Fibroblast of lung (primary cell): Measurements from ENCODE around the gene UBAC1. TPM values are rescaled to one million over a fixed set of nuclear protein-coding genes. Genes with fewer than 3 reads are reported as not detected.

Experiments
- DNase-seq, 2 donors: peaks; one replicate each; pipeline versions ENCODE4 v3.0.0 to v3.0.0-alpha.2; 2010; ENCODE audit warnings: low read depth in 2 of 2
- H2AFZ ChIP-seq: 2 replicates; pipeline ENCODE4 v1.5.1; 2012; ENCODE audit warnings: low read length, control low read depth, inconsistent platforms
- H3K27ac ChIP-seq: 2 replicates; pipeline ENCODE4 v1.5.1; 2011; ENCODE audit warnings: low read length, control low read depth; ENCODE audit not compliant: insufficient read depth
- H3K27me3 ChIP-seq: 2 replicates; pipeline ENCODE4 v1.5.1; 2011; ENCODE audit warnings: mild to moderate bottlenecking, low read length; ENCODE audit not compliant: control insufficient read depth, insufficient read depth
- H3K36me3 ChIP-seq: 2 replicates; pipeline ENCODE4 v1.5.1; 2011; ENCODE audit warnings: low read length; ENCODE audit not compliant: control insufficient read depth, insufficient read depth
- H3K4me1 ChIP-seq: 2 replicates; pipeline ENCODE4 v1.5.1; 2011; ENCODE audit warnings: low read length; ENCODE audit not compliant: control insufficient read depth, insufficient read depth; ENCODE audit errors: extremely low read depth
- H3K4me2 ChIP-seq: 2 replicates; pipeline ENCODE4 v1.5.1; 2011; ENCODE audit warnings: low read length, control low read depth; ENCODE audit not compliant: insufficient read depth; ENCODE audit errors: extremely low read depth
- H3K4me3 ChIP-seq, 4 experiments: fragments of 200-600 bp in 1 of 4; sonication (generic) in 1 of 4; replicated peaks in 1 of 4; 2 replicates each; pipeline ENCODE4 v1.5.1; 2011 to 2016; ENCODE audit warnings: low read length in 4 of 4, low read depth in 3 of 4, mild to moderate bottlenecking in 3 of 4, control low read depth in 2 of 4, inconsistent platforms in 1 of 4, mixed read lengths in 1 of 4; ENCODE audit not compliant: insufficient read depth in 1 of 4; ENCODE audit errors: control extremely low read depth in 1 of 4
- H3K79me2 ChIP-seq: 2 replicates; pipeline ENCODE4 v1.5.1; 2012; ENCODE audit warnings: mild to moderate bottlenecking, low read length, inconsistent platforms; ENCODE audit not compliant: control insufficient read depth, insufficient read depth
- H3K9ac ChIP-seq: 2 replicates; pipeline ENCODE4 v1.5.1; 2011; ENCODE audit warnings: mild to moderate bottlenecking, low read length, control low read depth; ENCODE audit not compliant: insufficient read depth
- H3K9me3 ChIP-seq: 2 replicates; pipeline ENCODE4 v1.5.1; 2012; ENCODE audit warnings: low read depth, low read length; ENCODE audit not compliant: control insufficient read depth, insufficient read depth
- H4K20me1 ChIP-seq: 2 replicates; pipeline ENCODE4 v1.5.1; 2011; ENCODE audit warnings: low read length; ENCODE audit not compliant: control insufficient read depth, insufficient read depth; ENCODE audit errors: extremely low read depth
- EZH2 ChIP-seq: IDR thresholded peaks from 2 replicates; pipeline ENCODE4 v1.5.1; 2012; ENCODE audit warnings: low read length, control low read depth, mild to moderate bottlenecking; ENCODE audit errors: missing control alignments
- polyA plus RNA-seq, 2 donors: library from polyadenylated mRNA; depleted of rRNA in 1 of 2; stranded (reverse) in 1 of 2; unstranded in 1 of 2; fragments of >200 nt; gene quantifications; 2 replicates each; pipeline ENCODE4 v1.2.1, GENCODE V29; 2011 to 2012; ENCODE audit warnings: missing spikeins in 1 of 2
- total RNA-seq: library from RNA; depleted of rRNA; stranded (reverse); fragments of >200 nt; gene quantifications from 2 replicates; pipeline ENCODE4 v1.2.1, GENCODE V29; 2014
- TF ChIP-seq, protein P1 (sequence below), 2 donors: IDR thresholded peaks in 1 of 2; conservative IDR thresholded peaks in 1 of 2; 1 replicate in 1 of 2; 2 replicates in 1 of 2; pipeline ENCODE4 v1.5.1; 2011 to 2012; ENCODE audit warnings: low read length in 2 of 2, control low read depth in 1 of 2, inconsistent platforms in 1 of 2, low read depth in 1 of 2, mild to moderate bottlenecking in 1 of 2

The UBAC1 gene
- total and polyA plus RNA-seq, 2 donors (not counting 1 experiment from before 2014, with no cell fraction given): 26.8 to 30.6 TPM

DNA sequence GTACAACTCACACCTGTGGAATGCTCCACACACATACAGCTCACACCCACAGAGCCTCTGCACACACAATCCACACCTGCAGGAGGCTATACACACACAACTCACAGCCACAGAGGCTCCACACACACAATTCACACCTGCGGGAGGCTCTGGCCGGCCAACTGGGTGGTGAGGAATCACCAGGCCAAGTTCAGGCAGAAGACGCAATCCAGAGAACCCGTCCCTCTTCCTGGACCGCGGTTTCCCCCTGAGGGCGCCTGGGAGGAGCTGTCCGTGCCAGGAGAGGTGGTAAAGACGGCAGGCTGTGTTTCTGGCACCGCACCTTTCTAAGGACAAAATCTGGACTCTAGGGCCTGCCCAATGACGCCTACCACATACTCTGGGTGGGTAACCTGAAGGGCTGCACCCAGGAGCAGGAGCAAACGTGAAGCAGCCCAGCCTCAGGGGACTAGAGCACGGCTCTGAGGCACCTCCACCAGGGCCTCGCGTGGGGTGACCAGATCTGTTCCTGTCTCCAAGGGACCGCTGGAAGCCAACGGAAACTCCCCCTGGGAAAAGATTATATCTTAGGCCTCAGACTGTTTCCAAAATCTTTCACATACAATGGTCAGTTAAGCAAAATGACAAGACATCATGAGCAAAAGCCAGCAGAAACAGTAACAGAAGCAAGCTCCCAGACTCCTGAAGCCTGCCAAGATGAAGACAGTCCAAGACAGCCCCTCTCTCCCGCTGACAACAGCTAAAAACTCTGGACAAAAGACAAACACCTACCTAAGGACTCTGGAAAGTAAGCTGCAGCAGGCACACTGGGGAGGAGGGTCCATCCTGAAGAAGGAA is 70.8 kb downstream of the UBAC1 start:
- Histone ChIP-seq H3K36me3 (no peaks in the 10 kb centered on the region), H3K4me3 (no peak overlapping the region), H3K9me3 (no peaks in the 10 kb centered on the region), H3K27me3 (no peaks in the 10 kb centered on the region), H2AFZ (no peak overlapping the region), H3K9ac (no peak overlapping the region), H4K20me1 (no peaks in the 10 kb centered on the region), H3K79me2 (peaks cover 79% of the 10 kb centered on the region), H3K4me2 (no peak overlapping the region), H3K27ac (no peak overlapping the region), H3K4me1 (peaks cover 13% of the 10 kb centered on the region)
- no peak for DNase-seq
- TF ChIP-seq, protein P1, sequence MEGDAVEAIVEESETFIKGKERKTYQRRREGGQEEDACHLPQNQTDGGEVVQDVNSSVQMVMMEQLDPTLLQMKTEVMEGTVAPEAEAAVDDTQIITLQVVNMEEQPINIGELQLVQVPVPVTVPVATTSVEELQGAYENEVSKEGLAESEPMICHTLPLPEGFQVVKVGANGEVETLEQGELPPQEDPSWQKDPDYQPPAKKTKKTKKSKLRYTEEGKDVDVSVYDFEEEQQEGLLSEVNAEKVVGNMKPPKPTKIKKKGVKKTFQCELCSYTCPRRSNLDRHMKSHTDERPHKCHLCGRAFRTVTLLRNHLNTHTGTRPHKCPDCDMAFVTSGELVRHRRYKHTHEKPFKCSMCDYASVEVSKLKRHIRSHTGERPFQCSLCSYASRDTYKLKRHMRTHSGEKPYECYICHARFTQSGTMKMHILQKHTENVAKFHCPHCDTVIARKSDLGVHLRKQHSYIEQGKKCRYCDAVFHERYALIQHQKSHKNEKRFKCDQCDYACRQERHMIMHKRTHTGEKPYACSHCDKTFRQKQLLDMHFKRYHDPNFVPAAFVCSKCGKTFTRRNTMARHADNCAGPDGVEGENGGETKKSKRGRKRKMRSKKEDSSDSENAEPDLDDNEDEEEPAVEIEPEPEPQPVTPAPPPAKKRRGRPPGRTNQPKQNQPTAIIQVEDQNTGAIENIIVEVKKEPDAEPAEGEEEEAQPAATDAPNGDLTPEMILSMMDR (conservative IDR thresholded peaks at IDR 0.05 in 1 of 2, IDR thresholded peaks at IDR 0.05 in 1 of 2; ENCODE audit: low read depth in 1 of 2, low read length in 2 of 2): no peak
- no peak for TF ChIP-seq EZH2

DNA sequence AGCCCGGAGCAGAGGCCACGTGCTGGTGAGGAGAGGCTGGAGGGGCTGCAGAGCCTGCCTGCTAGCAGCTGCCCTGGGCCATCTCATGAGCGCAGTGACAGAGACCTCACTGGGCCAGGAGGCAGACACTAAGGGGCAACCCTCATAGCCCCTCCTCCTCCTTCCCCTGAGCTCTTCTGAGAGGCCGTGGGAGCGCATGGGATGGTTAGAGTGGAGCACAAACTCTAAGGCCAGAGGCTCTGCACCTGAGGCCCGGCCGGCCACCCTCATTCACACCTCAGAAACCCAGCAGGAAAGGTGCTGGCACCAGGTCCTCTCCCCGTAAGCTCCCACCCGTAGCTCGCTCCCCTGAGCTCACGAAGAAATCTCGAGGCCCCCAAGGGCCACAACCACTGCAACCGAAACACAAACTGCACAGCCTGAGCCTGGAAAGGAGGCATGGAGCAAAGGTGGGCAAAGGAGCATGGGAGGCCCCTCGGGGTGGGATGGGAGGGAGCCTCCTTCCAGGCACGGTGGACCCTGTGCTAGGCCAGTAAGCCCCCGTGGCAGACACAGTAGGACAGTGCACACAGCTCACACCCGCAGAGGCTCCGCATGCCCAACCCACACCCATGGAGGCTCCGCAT is 71.5 kb downstream of the UBAC1 start:
- H3K4me2 ChIP-seq: no peak overlapping the region
- no peaks in the 10 kb centered on the region for H3K36me3 ChIP-seq
- H3K27ac ChIP-seq: no peak overlapping the region
- no peak overlapping the region for H2AFZ ChIP-seq
- H4K20me1 ChIP-seq: no peaks in the 10 kb centered on the region
- TF ChIP-seq, protein P1 (conservative IDR thresholded peaks at IDR 0.05 in 1 of 2, IDR thresholded peaks at IDR 0.05 in 1 of 2; ENCODE audit: low read depth in 1 of 2, low read length in 2 of 2): no peak
- no peak for TF ChIP-seq EZH2
- H3K9ac ChIP-seq: no peak overlapping the region
- peaks cover 20% of the 10 kb centered on the region for H3K4me1 ChIP-seq
- no peak overlapping the region for H3K4me3 ChIP-seq
- H3K27me3 ChIP-seq: no peaks in the 10 kb centered on the region
- no peak for DNase-seq
- H3K9me3 ChIP-seq: no peaks in the 10 kb centered on the region
- peaks cover 77% of the 10 kb centered on the region for H3K79me2 ChIP-seq

DNA sequence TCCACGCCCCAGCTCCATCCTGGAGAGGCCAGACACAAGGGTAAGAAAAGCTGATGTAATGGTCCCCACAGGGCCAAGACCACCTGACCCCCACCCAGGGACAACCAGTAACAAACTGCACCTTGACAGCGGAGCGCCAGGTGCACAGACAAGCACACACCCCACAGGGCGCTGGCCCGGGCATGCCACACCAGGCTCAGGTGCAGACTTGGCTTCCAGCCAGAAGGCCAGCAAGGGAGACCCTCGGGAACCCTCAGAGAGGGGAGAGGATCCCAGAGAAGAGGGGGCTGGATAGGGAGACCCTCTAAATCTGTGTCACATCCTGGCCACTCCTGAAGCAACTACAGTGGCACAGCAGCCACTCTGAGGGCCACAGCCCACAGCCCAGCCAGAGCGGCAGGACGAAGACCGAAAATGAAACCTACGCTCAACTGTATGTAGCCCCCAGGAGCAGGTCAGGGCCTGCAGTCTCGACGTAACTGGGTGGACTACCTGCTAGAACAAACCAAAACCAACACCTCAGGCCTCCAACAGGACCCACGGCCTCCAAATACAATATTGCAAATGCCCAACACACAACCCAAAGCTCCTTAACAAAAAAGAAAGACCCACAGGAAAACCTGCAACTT is 72.3 kb downstream of the UBAC1 start:
- Histone ChIP-seq H3K9ac (no peak overlapping the region), H3K27me3 (no peaks in the 10 kb centered on the region), H3K4me2 (no peak overlapping the region), H3K4me3 (no peak overlapping the region), H2AFZ (no peak overlapping the region), H4K20me1 (no peaks in the 10 kb centered on the region), H3K4me1 (peaks cover 25% of the 10 kb centered on the region), H3K79me2 (peaks cover 77% of the 10 kb centered on the region), H3K9me3 (no peaks in the 10 kb centered on the region), H3K36me3 (no peaks in the 10 kb centered on the region), H3K27ac (no peak overlapping the region)
- DNase-seq: no peak
- no peak for TF ChIP-seq EZH2
- TF ChIP-seq, protein P1 (conservative IDR thresholded peaks at IDR 0.05 in 1 of 2, IDR thresholded peaks at IDR 0.05 in 1 of 2; ENCODE audit: low read depth in 1 of 2, low read length in 2 of 2): no peak
